GM12878 (cell line): ENCODE results near the gene MMD2. TPM values are rescaled to one million over a fixed set of nuclear protein-coding genes. Genes with fewer than 3 reads are reported as not detected.

Experiments used
- ATAC-seq: fragments of 200-7000 bp; cut with Tn5 transposase; 3 replicates; pipeline ENCODE4 v1.9.1; 2020; ENCODE audit warnings: mild to moderate bottlenecking, moderate library complexity
- BruUV-seq: library from RNA; stranded (reverse); fragments of 400-500 nt; replicated peaks from 2 replicates; lab custom pipeline; 2021; lab: Mats Ljungman, UMichigan
- CTCF ChIA-PET: fragments of 300-600 bp; sonication (Branson Sonifier 250); formaldehyde crosslinking; extraction: SDS; loops from one replicate; lab custom pipeline; 2021; ENCODE audit warnings: inconsistent platforms; lab: Yijun Ruan, JAX
- POLR2A ChIA-PET: fragments of 350-600 bp; formaldehyde crosslinking; extraction: SDS; loops from one replicate; lab custom pipeline; 2021; ENCODE audit warnings: inconsistent platforms; lab: Charles Lee
- RAD21 ChIA-PET: fragments of 300-600 bp; sonication (Branson Sonifier 250); formaldehyde crosslinking; loops from one replicate; lab custom pipeline; 2023; ENCODE audit warnings: antibody characterized with exemption; ENCODE audit not compliant: unreplicated experiment; lab: Charles Lee
- SMC1A ChIA-PET: fragments of 300-600 bp; sonication (Branson Sonifier 250); formaldehyde crosslinking; loops from one replicate; lab custom pipeline; 2023; ENCODE audit not compliant: unreplicated experiment, uncharacterized antibody; lab: Charles Lee
- DNase-seq: peaks from one replicate; pipeline ENCODE4 v3.0.0-alpha.2; 2011; ENCODE audit warnings: low read depth, low spot score
- FAIRE-seq: peaks from 3 replicates; lab custom pipeline; 2011; peaks lifted over from hg19 to GRCh38; lab: Jason Lieb, UNC
- H2AFZ ChIP-seq: 2 replicates; pipeline ENCODE4 v1.6.0; 2011; ENCODE audit warnings: low read depth, low read length, control low read depth; ENCODE audit not compliant: control insufficient read depth
- H3K27ac ChIP-seq: 2 replicates; pipeline ENCODE4 v1.5.1; 2011; ENCODE audit warnings: control low read depth; ENCODE audit not compliant: control insufficient read depth, insufficient read depth
- H3K27me3 ChIP-seq, 2 experiments: replicated peaks in 1 of 2; 2 replicates each; pipeline versions ENCODE4 v1.6.0 to v1.6.1; 2011; ENCODE audit warnings: low read length in 1 of 2; ENCODE audit not compliant: control insufficient read depth in 2 of 2, insufficient read depth in 2 of 2
- H3K36me3 ChIP-seq, 2 experiments: 2 replicates each; pipeline ENCODE4 v1.5.1; 2011; ENCODE audit warnings: low read length in 1 of 2; ENCODE audit not compliant: control insufficient read depth in 2 of 2, insufficient read depth in 2 of 2
- H3K4me1 ChIP-seq: 2 replicates; pipeline ENCODE4 v1.6.1; 2011; ENCODE audit warnings: mild to moderate bottlenecking, low read length, moderate library complexity, mixed read lengths; ENCODE audit not compliant: control insufficient read depth, insufficient read depth
- H3K4me2 ChIP-seq: 2 replicates; pipeline ENCODE4 v1.6.0; 2011; ENCODE audit warnings: control low read depth; ENCODE audit not compliant: control insufficient read depth, insufficient read depth
- H3K4me3 ChIP-seq: fragments of 200-600 bp; sonication (generic); 2 replicates; pipeline ENCODE4 v1.5.1; 2016
- H3K79me2 ChIP-seq: 2 replicates; pipeline ENCODE4 v1.6.0; 2011; ENCODE audit warnings: low read length; ENCODE audit not compliant: control insufficient read depth, insufficient read depth
- H3K9ac ChIP-seq: 2 replicates; pipeline ENCODE4 v1.8.0; 2011; ENCODE audit warnings: low read length, control low read depth, mixed read lengths; ENCODE audit not compliant: control insufficient read depth, insufficient read depth
- H3K9me3 ChIP-seq: replicated peaks from 3 replicates; pipeline ENCODE4 v1.5.1; 2011; ENCODE audit warnings: mild to moderate bottlenecking, low read length; ENCODE audit not compliant: control insufficient read depth, insufficient read depth
- H4K20me1 ChIP-seq: 2 replicates; pipeline ENCODE4 v1.6.0; 2011; ENCODE audit not compliant: control insufficient read depth, insufficient read depth
- CBFB ChIP-seq: IDR thresholded peaks from 2 replicates; pipeline ENCODE4 v1.6.1; 2016; ENCODE audit warnings: antibody characterized with exemption, low read depth
- CHD4 ChIP-seq: fragments of 200-600 bp; sonication (generic); IDR thresholded peaks from 2 replicates; pipeline ENCODE4 v1.6.1; 2016; ENCODE audit warnings: mild to moderate bottlenecking
- EED ChIP-seq: sonication (generic); IDR thresholded peaks from 2 replicates; pipeline ENCODE4 v1.6.1; 2016; ENCODE audit warnings: antibody characterized with exemption, low read depth
- ELK1 ChIP-seq: IDR thresholded peaks from 2 replicates; pipeline ENCODE4 v1.6.1; 2012; ENCODE audit warnings: low read depth, low read length, improper control_type of control experiment
- EZH2 ChIP-seq: IDR thresholded peaks from 2 replicates; pipeline ENCODE4 v1.6.1; 2012; ENCODE audit warnings: low read depth, mild to moderate bottlenecking, control low read depth, inconsistent platforms, low read length, borderline replicate concordance; ENCODE audit not compliant: control insufficient read depth
- JUNB ChIP-seq: IDR thresholded peaks from 2 replicates; pipeline ENCODE4 v1.6.1; 2016; ENCODE audit warnings: antibody characterized with exemption, mild to moderate bottlenecking
- JUND ChIP-seq: IDR thresholded peaks from 2 replicates; pipeline ENCODE4 v1.6.1; 2012; ENCODE audit warnings: low read depth, mild to moderate bottlenecking, low read length, improper control_type of control experiment, moderate library complexity
- MAX ChIP-seq: IDR thresholded peaks from 2 replicates; pipeline ENCODE4 v1.6.1; 2012; ENCODE audit warnings: low read depth, low read length, improper control_type of control experiment
- MXI1 ChIP-seq: fragments of 150-350 bp; IDR thresholded peaks from 2 replicates; pipeline ENCODE4 v1.6.1; 2011; ENCODE audit warnings: low read depth, mild to moderate bottlenecking, inconsistent platforms, low read length, improper control_type of control experiment
- MYB ChIP-seq: fragments of 150-350 bp; IDR thresholded peaks from 2 replicates; pipeline ENCODE4 v1.6.1; 2014; ENCODE audit warnings: mild to moderate bottlenecking, low read depth, low read length, borderline replicate concordance
- NFYA ChIP-seq: IDR thresholded peaks from 2 replicates; pipeline ENCODE4 v1.6.1; 2011; ENCODE audit warnings: low read depth, mild to moderate bottlenecking, low read length, improper control_type of control experiment, borderline replicate concordance
- NR2C2 ChIP-seq: IDR thresholded peaks from 2 replicates; pipeline ENCODE4 v1.6.1; 2011; ENCODE audit warnings: borderline replicate concordance, low read depth; ENCODE audit not compliant: control insufficient read depth, insufficient read length
- POU2F2 ChIP-seq: IDR thresholded peaks from 3 replicates; pipeline ENCODE4 v1.6.1; 2011; ENCODE audit warnings: low read depth, mild to moderate bottlenecking, low read length, borderline replicate concordance
- YY1 ChIP-seq: IDR thresholded peaks from 2 replicates; pipeline ENCODE4 v1.6.1; 2011; ENCODE audit warnings: low read depth, mild to moderate bottlenecking, low read length
- ZNF384 ChIP-seq: IDR thresholded peaks from 2 replicates; pipeline ENCODE4 v1.6.1; 2012; ENCODE audit warnings: low read depth, mild to moderate bottlenecking, low read length, improper control_type of control experiment, borderline replicate concordance
- ZZZ3 ChIP-seq: IDR thresholded peaks from 2 replicates; pipeline ENCODE4 v1.6.1; 2011; ENCODE audit warnings: low read depth; ENCODE audit not compliant: control insufficient read depth, insufficient read length
- WGBS: methylation state at CpG from one replicate; pipeline ENCODE4 v1.1.6; 2016; ENCODE audit warnings: low lambda C conversion rate; ENCODE audit not compliant: insufficient replicate concordance, insufficient coverage; ENCODE audit errors: missing lambda C conversion rate; 5-methylcytosine and 5-hydroxymethylcytosine counted together
- in situ Hi-C: fragments of 300-500 bp; cut with MboI; formaldehyde crosslinking; loops from 9 replicates; pipeline ENCODE4 v1.14.3; 2018; ENCODE audit warnings: mixed read lengths
- intact Hi-C: fragments of 100-400 bp; cut with micrococcal nuclease; formaldehyde crosslinking; loops from one replicate; pipeline ENCODE4 v1.14.2; 2022; ENCODE audit not compliant: unreplicated experiment
- polyA plus RNA-seq, 11 experiments: library from polyadenylated mRNA; depleted of rRNA in 4 of 11; unstranded in 6 of 11; stranded (reverse) in 5 of 11; fragments of >200 nt; fragmentation: Nextera tagmentation in 4 of 11; fragmentation: Illumina TruSeq in 1 of 11; extraction: Ambion mirVana in 4 of 11; extraction: Trizol in 1 of 11; gene quantifications; 1 replicate in 1 of 11; 2 replicates in 10 of 11; pipeline versions ENCODE4 v1.2.1 to v1.2.3, GENCODE V29; 2011 to 2016; ENCODE audit warnings: inconsistent platforms in 2 of 11, missing spikeins in 2 of 11, low read depth in 1 of 11
- total RNA-seq, 4 experiments: library from RNA; depleted of rRNA in 3 of 4; stranded (reverse); fragments of >200 nt in 3 of 4; fragmentation: Illumina TruSeq in 1 of 4; extraction: Trizol in 1 of 4; gene quantifications; 2 replicates each; pipeline versions ENCODE4 v1.2.1 to v1.2.3, GENCODE V29; 2013 to 2021

The MMD2 gene
- total and polyA plus RNA-seq, 10 of the 15 experiments (the other 5 are each of a cell fraction or from before 2014, with no cell fraction given): not detected

GRCh38 chr7:4868493-4868892 lies 90.5 kb downstream of the MMD2 start:
- TF ChIP-seq POU2F2 (no peak), MAX (no peak), JUND (no peak), EED (no peak), NFYA (no peak), ELK1 (no peak), NR2C2 (no peak), EZH2 (no peak), MXI1 (no peak), CBFB (no peak), CHD4 (no peak), YY1 (no peak), MYB (no peak), ZZZ3 (no peak), JUNB (no peak), ZNF384 (no peak)
- Histone ChIP-seq H3K79me2 (no peaks in the 10 kb centered on the region), H3K27me3 (no peaks in the 10 kb centered on the region; a peak in 1 of 4 replicates), H3K9me3 (no peaks in the 10 kb centered on the region; the same call in 2 of the 3 replicates), H3K4me2 (no peak overlapping the region), H3K4me3 (no peak overlapping the region), H3K4me1 (no peaks in the 10 kb centered on the region), H3K27ac (no peak overlapping the region), H3K36me3 (no peaks in the 10 kb centered on the region), H3K9ac (no peak overlapping the region), H4K20me1 (no peaks in the 10 kb centered on the region), H2AFZ (no peak overlapping the region)
- in situ Hi-C loops (no loop called here), intact Hi-C loops (no loop called here)
- ATAC-seq: no peak
- FAIRE-seq: no peak
- no TSS peak for BruUV-seq
- ChIA-PET SMC1A (interaction anchor here (1.6 kb wide), 1 partner anchor 219 kb away, joined by 5 read pairs; no protein-coding TSS in a partner anchor), CTCF (interaction anchor here (0.9 kb wide), 1 partner anchor 217 kb away, joined by 3 read pairs; no protein-coding TSS in a partner anchor), RAD21 (no interaction called here), POLR2A (no interaction called here)
- DNase-seq: no peak
- 37% methylated on average over 5 of the region's 5 CpGs for WGBS
